Measurements from ENCODE around the gene CHN2.

DNA sequence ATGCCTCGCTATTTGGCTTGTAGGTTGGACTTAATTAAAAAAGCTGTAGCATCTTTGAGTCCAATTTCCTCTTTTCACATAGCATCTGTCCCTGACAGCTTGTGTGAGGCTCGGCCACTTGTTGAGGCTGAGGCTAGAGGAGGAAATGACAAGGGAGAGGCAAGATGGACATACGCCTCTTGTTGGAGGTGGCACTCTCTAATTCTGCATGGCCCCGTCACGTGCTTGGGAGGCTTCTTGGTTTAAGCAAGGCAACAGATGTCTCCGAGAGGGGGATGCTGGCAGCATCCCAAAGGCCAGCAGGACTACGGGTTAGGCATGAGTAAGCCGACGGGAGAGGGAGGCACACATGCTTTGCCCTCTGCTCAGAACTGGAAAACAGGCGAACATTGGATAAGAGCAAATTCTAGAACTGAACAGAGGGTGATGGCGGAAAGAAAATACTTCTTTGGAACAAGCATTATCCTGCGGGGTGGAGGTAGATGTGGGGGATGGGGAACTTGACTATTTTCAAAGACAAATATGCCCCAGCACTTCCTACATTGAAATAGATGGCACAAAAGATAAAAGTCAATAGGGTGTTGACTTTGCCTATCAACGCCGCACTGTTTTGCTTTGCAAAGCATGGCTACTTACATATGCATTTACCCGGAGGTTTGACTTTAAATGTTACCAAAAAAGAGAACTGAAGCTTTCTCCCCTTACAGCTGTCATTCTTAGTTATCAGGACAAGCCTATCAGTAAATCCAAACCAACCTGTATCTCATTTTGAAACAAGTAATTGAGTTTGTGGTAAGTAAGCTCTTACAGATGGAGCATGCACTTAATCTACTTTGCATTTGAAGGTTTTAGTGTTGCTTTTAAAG lies 94.8 kb downstream of the CHN2 start:
- TF ChIP-seq, protein P1, sequence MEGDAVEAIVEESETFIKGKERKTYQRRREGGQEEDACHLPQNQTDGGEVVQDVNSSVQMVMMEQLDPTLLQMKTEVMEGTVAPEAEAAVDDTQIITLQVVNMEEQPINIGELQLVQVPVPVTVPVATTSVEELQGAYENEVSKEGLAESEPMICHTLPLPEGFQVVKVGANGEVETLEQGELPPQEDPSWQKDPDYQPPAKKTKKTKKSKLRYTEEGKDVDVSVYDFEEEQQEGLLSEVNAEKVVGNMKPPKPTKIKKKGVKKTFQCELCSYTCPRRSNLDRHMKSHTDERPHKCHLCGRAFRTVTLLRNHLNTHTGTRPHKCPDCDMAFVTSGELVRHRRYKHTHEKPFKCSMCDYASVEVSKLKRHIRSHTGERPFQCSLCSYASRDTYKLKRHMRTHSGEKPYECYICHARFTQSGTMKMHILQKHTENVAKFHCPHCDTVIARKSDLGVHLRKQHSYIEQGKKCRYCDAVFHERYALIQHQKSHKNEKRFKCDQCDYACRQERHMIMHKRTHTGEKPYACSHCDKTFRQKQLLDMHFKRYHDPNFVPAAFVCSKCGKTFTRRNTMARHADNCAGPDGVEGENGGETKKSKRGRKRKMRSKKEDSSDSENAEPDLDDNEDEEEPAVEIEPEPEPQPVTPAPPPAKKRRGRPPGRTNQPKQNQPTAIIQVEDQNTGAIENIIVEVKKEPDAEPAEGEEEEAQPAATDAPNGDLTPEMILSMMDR (IDR thresholded peaks at IDR 0.05) = no peak
- TF ChIP-seq POLR2A (IDR thresholded peaks at IDR 0.05; ENCODE audit: low read length) (no peak), SMC3 (IDR thresholded peaks at IDR 0.05) (no peak), CBX2 (IDR thresholded peaks at IDR 0.05; ENCODE audit: borderline replicate concordance, low read depth) (no peak), EP300 (IDR thresholded peaks at IDR 0.05) (no peak), RARB (CRISPR knock-in tag; IDR thresholded peaks at IDR 0.05) (no peak), SREBF2 (IDR thresholded peaks at IDR 0.05) (no peak), ZFP36 (IDR thresholded peaks at IDR 0.05; ENCODE audit: borderline replicate concordance, partially characterized antibody) (no peak)
- TF ChIP-seq, protein P2, sequence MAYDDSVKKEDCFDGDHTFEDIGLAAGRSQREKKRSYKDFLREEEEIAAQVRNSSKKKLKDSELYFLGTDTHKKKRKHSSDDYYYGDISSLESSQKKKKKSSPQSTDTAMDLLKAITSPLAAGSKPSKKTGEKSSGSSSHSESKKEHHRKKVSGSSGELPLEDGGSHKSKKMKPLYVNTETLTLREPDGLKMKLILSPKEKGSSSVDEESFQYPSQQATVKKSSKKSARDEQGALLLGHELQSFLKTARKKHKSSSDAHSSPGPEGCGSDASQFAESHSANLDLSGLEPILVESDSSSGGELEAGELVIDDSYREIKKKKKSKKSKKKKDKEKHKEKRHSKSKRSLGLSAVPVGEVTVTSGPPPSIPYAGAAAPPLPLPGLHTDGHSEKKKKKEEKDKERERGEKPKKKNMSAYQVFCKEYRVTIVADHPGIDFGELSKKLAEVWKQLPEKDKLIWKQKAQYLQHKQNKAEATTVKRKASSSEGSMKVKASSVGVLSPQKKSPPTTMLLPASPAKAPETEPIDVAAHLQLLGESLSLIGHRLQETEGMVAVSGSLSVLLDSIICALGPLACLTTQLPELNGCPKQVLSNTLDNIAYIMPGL (CRISPR knock-in tag; IDR thresholded peaks at IDR 0.05; ENCODE audit: borderline replicate concordance) = no peak
- TF ChIP-seq, protein P3, sequence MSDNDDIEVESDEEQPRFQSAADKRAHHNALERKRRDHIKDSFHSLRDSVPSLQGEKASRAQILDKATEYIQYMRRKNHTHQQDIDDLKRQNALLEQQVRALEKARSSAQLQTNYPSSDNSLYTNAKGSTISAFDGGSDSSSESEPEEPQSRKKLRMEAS (IDR thresholded peaks at IDR 0.05) = no peak

All from A549 (cell line).